Fibroblast of lung (primary cell): ENCODE measurements around the gene SEPTIN2. TPM values are rescaled to one million over a fixed set of nuclear protein-coding genes. Genes with fewer than 3 reads are reported as not detected.

Experiments used
- DNase-seq, 2 donors: peaks; one replicate each; pipeline versions ENCODE4 v3.0.0 to v3.0.0-alpha.2; 2010; ENCODE audit warnings: low read depth in 2 of 2
- H2AFZ ChIP-seq: 2 replicates; pipeline ENCODE4 v1.5.1; 2012; ENCODE audit warnings: low read length, control low read depth, inconsistent platforms
- H3K27ac ChIP-seq: 2 replicates; pipeline ENCODE4 v1.5.1; 2011; ENCODE audit warnings: low read length, control low read depth; ENCODE audit not compliant: insufficient read depth
- H3K27me3 ChIP-seq: 2 replicates; pipeline ENCODE4 v1.5.1; 2011; ENCODE audit warnings: mild to moderate bottlenecking, low read length; ENCODE audit not compliant: control insufficient read depth, insufficient read depth
- H3K36me3 ChIP-seq: 2 replicates; pipeline ENCODE4 v1.5.1; 2011; ENCODE audit warnings: low read length; ENCODE audit not compliant: control insufficient read depth, insufficient read depth
- H3K4me1 ChIP-seq: 2 replicates; pipeline ENCODE4 v1.5.1; 2011; ENCODE audit warnings: low read length; ENCODE audit not compliant: control insufficient read depth, insufficient read depth; ENCODE audit errors: extremely low read depth
- H3K4me2 ChIP-seq: 2 replicates; pipeline ENCODE4 v1.5.1; 2011; ENCODE audit warnings: low read length, control low read depth; ENCODE audit not compliant: insufficient read depth; ENCODE audit errors: extremely low read depth
- H3K4me3 ChIP-seq, 4 experiments: fragments of 200-600 bp in 1 of 4; sonication (generic) in 1 of 4; replicated peaks in 1 of 4; 2 replicates each; pipeline ENCODE4 v1.5.1; 2011 to 2016; ENCODE audit warnings: low read length in 4 of 4, low read depth in 3 of 4, mild to moderate bottlenecking in 3 of 4, control low read depth in 2 of 4, inconsistent platforms in 1 of 4, mixed read lengths in 1 of 4; ENCODE audit not compliant: insufficient read depth in 1 of 4; ENCODE audit errors: control extremely low read depth in 1 of 4
- H3K79me2 ChIP-seq: 2 replicates; pipeline ENCODE4 v1.5.1; 2012; ENCODE audit warnings: mild to moderate bottlenecking, low read length, inconsistent platforms; ENCODE audit not compliant: control insufficient read depth, insufficient read depth
- H3K9ac ChIP-seq: 2 replicates; pipeline ENCODE4 v1.5.1; 2011; ENCODE audit warnings: mild to moderate bottlenecking, low read length, control low read depth; ENCODE audit not compliant: insufficient read depth
- H3K9me3 ChIP-seq: 2 replicates; pipeline ENCODE4 v1.5.1; 2012; ENCODE audit warnings: low read depth, low read length; ENCODE audit not compliant: control insufficient read depth, insufficient read depth
- H4K20me1 ChIP-seq: 2 replicates; pipeline ENCODE4 v1.5.1; 2011; ENCODE audit warnings: low read length; ENCODE audit not compliant: control insufficient read depth, insufficient read depth; ENCODE audit errors: extremely low read depth
- CTCF ChIP-seq, 2 donors: IDR thresholded peaks in 1 of 2; conservative IDR thresholded peaks in 1 of 2; 1 replicate in 1 of 2; 2 replicates in 1 of 2; pipeline ENCODE4 v1.5.1; 2011 to 2012; ENCODE audit warnings: low read length in 2 of 2, control low read depth in 1 of 2, inconsistent platforms in 1 of 2, low read depth in 1 of 2, mild to moderate bottlenecking in 1 of 2
- EZH2 ChIP-seq: IDR thresholded peaks from 2 replicates; pipeline ENCODE4 v1.5.1; 2012; ENCODE audit warnings: low read length, control low read depth, mild to moderate bottlenecking; ENCODE audit errors: missing control alignments
- polyA plus RNA-seq, 2 donors: library from polyadenylated mRNA; depleted of rRNA in 1 of 2; stranded (reverse) in 1 of 2; unstranded in 1 of 2; fragments of >200 nt; gene quantifications; 2 replicates each; pipeline ENCODE4 v1.2.1, GENCODE V29; 2011 to 2012; ENCODE audit warnings: missing spikeins in 1 of 2
- total RNA-seq: library from RNA; depleted of rRNA; stranded (reverse); fragments of >200 nt; gene quantifications from 2 replicates; pipeline ENCODE4 v1.2.1, GENCODE V29; 2014

The SEPTIN2 gene
- total and polyA plus RNA-seq, 2 donors (not counting 1 experiment from before 2014, with no cell fraction given): 403 to 927 TPM

GRCh38 chr2:241289053-241289452 is 26.7 kb upstream of the SEPTIN2 start:
- H3K79me2 ChIP-seq: peaks cover 88% of the 10 kb centered on the region
- DNase-seq: no peak
- no peaks in the 10 kb centered on the region for H4K20me1 ChIP-seq
- H3K27ac ChIP-seq: no peak overlapping the region
- no peaks in the 10 kb centered on the region for H3K4me1 ChIP-seq
- H3K9me3 ChIP-seq: no peaks in the 10 kb centered on the region
- no peak overlapping the region for H3K4me2 ChIP-seq
- TF ChIP-seq CTCF (conservative IDR thresholded peaks at IDR 0.05 in 1 of 2, IDR thresholded peaks at IDR 0.05 in 1 of 2; ENCODE audit: low read depth in 1 of 2, low read length in 2 of 2): no peak
- no peaks in the 10 kb centered on the region for H3K36me3 ChIP-seq
- H3K9ac ChIP-seq: no peak overlapping the region
- H3K27me3 ChIP-seq: no peaks in the 10 kb centered on the region
- no peak overlapping the region for H3K4me3 ChIP-seq
- no peak overlapping the region for H2AFZ ChIP-seq

- Histone ChIP-seq H3K27ac (no peak overlapping the region), H3K79me2 (peaks cover 88% of the 10 kb centered on the region), H3K27me3 (no peaks in the 10 kb centered on the region), H3K36me3 (no peaks in the 10 kb centered on the region), H3K9me3 (no peaks in the 10 kb centered on the region), H2AFZ (no peak overlapping the region), H3K9ac (no peak overlapping the region), H3K4me1 (no peaks in the 10 kb centered on the region), H3K4me3 (no peak overlapping the region), H3K4me2 (no peak overlapping the region), H4K20me1 (no peaks in the 10 kb centered on the region)
- TF ChIP-seq EZH2 (no peak), CTCF (conservative IDR thresholded peaks at IDR 0.05 in 1 of 2, IDR thresholded peaks at IDR 0.05 in 1 of 2; ENCODE audit: low read depth in 1 of 2, low read length in 2 of 2) (no peak)
- DNase-seq: no peak
Measured at GRCh38 chr2:241289597-241289996, 26.1 kb upstream of the SEPTIN2 start.

- H3K4me3 ChIP-seq: no peak overlapping the region
- no peaks in the 10 kb centered on the region for H4K20me1 ChIP-seq
- TF ChIP-seq EZH2: no peak
- no peak for TF ChIP-seq CTCF (conservative IDR thresholded peaks at IDR 0.05 in 1 of 2, IDR thresholded peaks at IDR 0.05 in 1 of 2; ENCODE audit: low read depth in 1 of 2, low read length in 2 of 2)
- no peak overlapping the region for H3K27ac ChIP-seq
- no peak for DNase-seq
- H3K79me2 ChIP-seq: peaks cover 92% of the 10 kb centered on the region
- H3K9ac ChIP-seq: no peak overlapping the region
- H3K27me3 ChIP-seq: no peaks in the 10 kb centered on the region
- H3K4me1 ChIP-seq: no peaks in the 10 kb centered on the region
- no peaks in the 10 kb centered on the region for H3K9me3 ChIP-seq
- H3K36me3 ChIP-seq: no peaks in the 10 kb centered on the region
- no peak overlapping the region for H2AFZ ChIP-seq
- no peak overlapping the region for H3K4me2 ChIP-seq
Measured at GRCh38 chr2:241291153-241291552, 24.6 kb upstream of the SEPTIN2 start.
